Measurements from ENCODE around the gene TMCO5A. TPM values are rescaled to one million over a fixed set of nuclear protein-coding genes. Genes with fewer than 3 reads are reported as not detected.
"Not testable (repeated sequence)": the region's sequence is repeated elsewhere in the genome, so short reads cannot be mapped to it uniquely, and the experiment has no call there.

TMCO5A gene
- total and polyA plus RNA-seq, 10 donors, result not detected

DNA sequence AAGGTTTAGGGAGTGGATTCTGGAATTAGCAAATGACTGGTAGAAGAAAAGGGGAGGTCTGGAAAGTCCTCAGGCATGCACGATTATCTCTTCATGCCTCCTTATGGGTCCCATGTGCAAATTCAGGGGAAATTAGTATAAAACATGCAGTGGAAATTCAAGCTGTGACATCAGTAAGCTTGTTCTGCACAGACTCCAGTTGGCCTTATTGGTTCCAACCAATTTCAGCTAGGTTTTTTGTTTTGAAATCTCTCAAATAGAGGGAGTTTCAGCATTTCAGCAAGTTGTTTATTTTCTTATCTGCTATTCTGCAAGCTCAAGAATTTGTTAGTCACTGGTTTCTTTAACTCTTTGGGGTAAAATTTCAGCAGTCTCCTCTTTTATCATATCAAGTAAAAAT, 774 bp upstream of the TMCO5A start:
- TF ChIP-seq POLR2A (IDR thresholded peaks at IDR 0.05) (no peak), POLR2AphosphoS5 (IDR thresholded peaks at IDR 0.05) (no peak)
- TF ChIP-seq, protein P1, sequence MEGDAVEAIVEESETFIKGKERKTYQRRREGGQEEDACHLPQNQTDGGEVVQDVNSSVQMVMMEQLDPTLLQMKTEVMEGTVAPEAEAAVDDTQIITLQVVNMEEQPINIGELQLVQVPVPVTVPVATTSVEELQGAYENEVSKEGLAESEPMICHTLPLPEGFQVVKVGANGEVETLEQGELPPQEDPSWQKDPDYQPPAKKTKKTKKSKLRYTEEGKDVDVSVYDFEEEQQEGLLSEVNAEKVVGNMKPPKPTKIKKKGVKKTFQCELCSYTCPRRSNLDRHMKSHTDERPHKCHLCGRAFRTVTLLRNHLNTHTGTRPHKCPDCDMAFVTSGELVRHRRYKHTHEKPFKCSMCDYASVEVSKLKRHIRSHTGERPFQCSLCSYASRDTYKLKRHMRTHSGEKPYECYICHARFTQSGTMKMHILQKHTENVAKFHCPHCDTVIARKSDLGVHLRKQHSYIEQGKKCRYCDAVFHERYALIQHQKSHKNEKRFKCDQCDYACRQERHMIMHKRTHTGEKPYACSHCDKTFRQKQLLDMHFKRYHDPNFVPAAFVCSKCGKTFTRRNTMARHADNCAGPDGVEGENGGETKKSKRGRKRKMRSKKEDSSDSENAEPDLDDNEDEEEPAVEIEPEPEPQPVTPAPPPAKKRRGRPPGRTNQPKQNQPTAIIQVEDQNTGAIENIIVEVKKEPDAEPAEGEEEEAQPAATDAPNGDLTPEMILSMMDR (IDR thresholded peaks at IDR 0.05 in 8 of 11, conservative IDR thresholded peaks at IDR 0.05 in 3 of 11), result no peak
- no peaks in the 10 kb centered on the region for H3K27me3 ChIP-seq (replicated peaks in 1 of 7)
- no peaks in the 10 kb centered on the region for H3K4me1 ChIP-seq
- no peak overlapping the region for H3K27ac ChIP-seq
- DNase-seq, result no peak
- intact Hi-C loops (cut with DNase I; ENCODE audit: low total_unique reads), result no loop called here
- H3K36me3 ChIP-seq, result no peaks in the 10 kb centered on the region
- H3K4me3 ChIP-seq, result no peak overlapping the region
- no peaks in the 10 kb centered on the region for H3K9me3 ChIP-seq
- WGBS, 5 donors, result 57 to 75% (median 73%) methylated on average over 1 of the region's 1 CpG

DNA sequence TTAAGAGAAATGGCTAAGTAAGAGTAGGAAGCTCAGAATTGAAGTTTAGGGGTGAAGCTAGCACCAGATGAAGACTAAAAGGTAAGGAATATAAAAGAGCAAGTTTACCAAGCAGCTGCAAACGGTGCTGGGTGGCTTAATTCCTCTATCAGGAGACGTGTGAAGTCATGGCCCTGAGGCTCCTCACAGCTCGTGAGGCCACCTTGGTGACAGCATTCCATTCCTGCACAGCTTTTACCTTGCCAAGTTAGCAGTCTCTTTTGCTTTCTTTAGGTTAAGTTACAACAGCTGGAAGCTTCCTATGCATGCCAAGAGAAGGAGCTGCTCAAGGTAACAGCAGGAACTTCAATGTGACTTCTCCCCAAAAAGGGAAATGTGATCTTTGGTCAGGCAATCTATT, 6.4 kb downstream of the TMCO5A start:
- intact Hi-C loops (cut with DNase I; ENCODE audit: low total_unique reads), result no loop called here
- 54 to 85% (median 64%) methylated on average over 3 of the region's 3 CpGs for WGBS, 5 donors
- no peak for DNase-seq

DNA sequence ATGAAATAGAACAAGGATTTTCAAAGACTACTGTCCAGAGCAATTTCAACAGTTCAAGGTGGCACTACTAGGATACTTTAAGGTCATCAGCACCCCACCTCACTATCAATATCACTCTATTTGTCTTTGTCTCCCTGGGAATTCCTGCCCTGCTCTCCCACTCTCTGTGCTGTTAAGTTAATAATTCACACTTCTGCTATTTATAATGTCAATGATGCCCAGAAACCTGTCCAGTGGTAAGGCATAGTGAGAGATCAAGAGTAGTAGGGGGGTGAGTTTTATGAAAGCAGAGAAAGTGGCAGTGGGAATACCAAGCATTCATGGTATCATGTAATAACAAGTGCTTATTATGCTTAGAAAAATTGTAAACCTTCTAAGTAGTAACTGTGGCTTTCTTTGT, 7.3 kb downstream of the TMCO5A start:
- H3K4me1 ChIP-seq, result no peaks in the 10 kb centered on the region
- no peaks in the 10 kb centered on the region for H3K27me3 ChIP-seq (replicated peaks in 1 of 7)
- H3K27ac ChIP-seq, result no peak overlapping the region
- peaks cover 0 to 12% (median 0%) of the 10 kb centered on the region in 8 donors for H3K9me3 ChIP-seq
- no peak for DNase-seq
- no peak overlapping the region for H3K4me3 ChIP-seq
- TF ChIP-seq POLR2AphosphoS5 (IDR thresholded peaks at IDR 0.05), result no peak
- no peak for TF ChIP-seq POLR2A (IDR thresholded peaks at IDR 0.05)
- TF ChIP-seq, protein P1 (IDR thresholded peaks at IDR 0.05 in 8 of 11, conservative IDR thresholded peaks at IDR 0.05 in 3 of 11), result no peak
- intact Hi-C loops (cut with DNase I; ENCODE audit: low total_unique reads), result no loop called here
- no peaks in the 10 kb centered on the region for H3K36me3 ChIP-seq

More for the DNA sequence above, 6.4 kb downstream of the TMCO5A start:
- no peak overlapping the region for H3K4me3 ChIP-seq
- H3K27me3 ChIP-seq (replicated peaks in 1 of 7), result no peaks in the 10 kb centered on the region
- peaks cover 0 to 10% (median 0%) of the 10 kb centered on the region in 8 donors for H3K9me3 ChIP-seq
- TF ChIP-seq POLR2AphosphoS5 (IDR thresholded peaks at IDR 0.05) (no peak), POLR2A (IDR thresholded peaks at IDR 0.05) (no peak)
- TF ChIP-seq, protein P1 (IDR thresholded peaks at IDR 0.05 in 8 of 11, conservative IDR thresholded peaks at IDR 0.05 in 3 of 11), result no peak
- H3K4me1 ChIP-seq, result no peaks in the 10 kb centered on the region
- no peak overlapping the region for H3K27ac ChIP-seq
- no peaks in the 10 kb centered on the region for H3K36me3 ChIP-seq

DNA sequence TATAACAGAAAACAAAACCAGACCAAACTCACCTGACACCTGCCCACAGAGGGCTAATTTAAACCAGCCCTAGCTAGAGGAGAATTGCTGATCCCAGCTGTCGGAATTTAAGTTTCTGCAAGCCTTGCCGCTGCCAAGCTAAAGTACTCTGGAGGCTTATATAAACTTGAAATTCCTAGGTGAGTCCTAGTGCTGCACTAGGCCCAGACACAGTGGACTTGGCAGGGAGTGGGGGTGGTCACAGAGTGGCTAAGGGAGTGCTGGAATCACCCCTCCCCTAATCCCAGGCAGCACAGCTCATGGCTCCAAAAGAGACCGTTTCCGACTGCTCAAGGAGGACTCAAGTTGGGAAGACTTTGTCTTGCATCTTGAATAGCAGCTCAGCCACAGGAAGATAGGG, 17.6 kb downstream of the TMCO5A start:
- no peaks in the 10 kb centered on the region for H3K9me3 ChIP-seq
- no peaks in the 10 kb centered on the region for H3K36me3 ChIP-seq
- intact Hi-C loops (cut with DNase I; ENCODE audit: low total_unique reads), result no loop called here
- WGBS, 5 donors, result 88 to 96% (median 92%) methylated on average over 4 of the region's 4 CpGs
- no peak for TF ChIP-seq POLR2AphosphoS5 (IDR thresholded peaks at IDR 0.05)
- TF ChIP-seq, protein P1 (IDR thresholded peaks at IDR 0.05 in 8 of 11, conservative IDR thresholded peaks at IDR 0.05 in 3 of 11), result no peak
- no peak for TF ChIP-seq POLR2A (IDR thresholded peaks at IDR 0.05)
- no peaks in the 10 kb centered on the region for H3K27me3 ChIP-seq (replicated peaks in 1 of 7)
- no peak overlapping the region for H3K4me3 ChIP-seq
- no peaks in the 10 kb centered on the region for H3K4me1 ChIP-seq
- DNase-seq, result no peak
- H3K27ac ChIP-seq, result no peak overlapping the region

DNA sequence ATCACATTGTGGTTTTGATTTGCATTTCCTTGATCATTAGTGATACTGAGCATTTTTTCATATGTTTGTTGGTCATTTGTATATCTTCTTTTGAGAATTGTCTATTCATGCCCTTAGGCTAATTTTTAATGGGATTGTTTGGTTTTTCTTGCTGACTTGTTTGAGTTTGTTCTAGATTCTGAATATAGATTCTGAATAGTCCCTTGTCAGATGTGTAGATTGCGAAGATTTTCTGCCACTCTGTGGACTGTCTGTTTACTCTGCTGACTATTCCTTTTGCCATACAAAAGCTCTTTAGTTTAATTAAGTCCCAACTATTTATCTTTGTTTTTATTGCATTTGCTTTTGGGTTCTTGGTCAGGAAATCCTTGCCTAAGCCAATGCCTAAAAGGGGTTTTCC, 26.3 kb downstream of the TMCO5A start:
- H3K4me3 ChIP-seq; DNase-seq; H3K36me3 ChIP-seq; H3K4me1 ChIP-seq; intact Hi-C loops (cut with DNase I; ENCODE audit: low total_unique reads); H3K27ac ChIP-seq; H3K27me3 ChIP-seq (replicated peaks in 1 of 7): not testable (repeated sequence)
- WGBS, 5 donors, result 74 to 92% (median 91%) methylated on average over 1 of the region's 1 CpG
- peaks cover 0 to 15% (median 4%) of the 10 kb centered on the region in 8 donors for H3K9me3 ChIP-seq
